ENCODE data around the gene TCF4. TPM values are rescaled to one million over a fixed set of nuclear protein-coding genes. Genes with fewer than 3 reads are reported as not detected.

The TCF4 gene
- total RNA-seq, 1 experiment from 2014 or later = 0.42 TPM

- RAD21 ChIA-PET (ENCODE audit: low non-redundant PET in 1 of 2, low total read pairs in 2 of 2, uncharacterized antibody in 2 of 2, unreplicated experiment in 2 of 2) = no interaction called here
- Histone ChIP-seq H3K4me2 (ENCODE audit: low read length) (no peak overlapping the region), H3K9ac (ENCODE audit: low read length) (no peak overlapping the region), H3K27me3 (ENCODE audit: insufficient read depth, low read length) (no peaks in the 10 kb centered on the region), H3K9me3 (ENCODE audit: control insufficient read depth in 1 of 2, insufficient read depth in 1 of 2, low read depth in 1 of 2, low read length in 2 of 2) (no peaks in the 10 kb centered on the region), H3K4me1 (ENCODE audit: control insufficient read depth in 1 of 2, insufficient read depth in 2 of 2, low read length in 2 of 2) (no peaks in the 10 kb centered on the region), H3K79me2 (ENCODE audit: insufficient read depth, low read length) (no peaks in the 10 kb centered on the region), H4K20me1 (ENCODE audit: insufficient read depth) (no peaks in the 10 kb centered on the region), H3K27ac (ENCODE audit: low read depth, low read length) (no peak overlapping the region), H3K9me2 (ENCODE audit: insufficient read depth) (no peaks in the 10 kb centered on the region), H3K4me3 (replicated peaks in 1 of 2; ENCODE audit: low read depth in 1 of 2, low read length in 2 of 2) (no peak overlapping the region), H2AFZ (ENCODE audit: low read depth, low read length, poor library complexity, severe bottlenecking) (no peak overlapping the region), H3K36me3 (ENCODE audit: control insufficient read depth in 1 of 2, insufficient read depth in 2 of 2, low read length in 2 of 2) (no peaks in the 10 kb centered on the region)
- CTCF ChIA-PET = no interaction called here
- no TSS peak for BruUV-seq (replicated peaks)
- TF ChIP-seq CBX3 (IDR thresholded peaks at IDR 0.05; ENCODE audit: low read depth) (no peak), POLR2A (IDR thresholded peaks at IDR 0.05; ENCODE audit: borderline replicate concordance, extremely low read depth, insufficient read depth, insufficient read length) (no peak)
- POLR2A ChIA-PET = no interaction called here
- intact Hi-C loops (cut with micrococcal nuclease) = no loop called here
- ATAC-seq (no peak), DNase-seq (ENCODE audit: low read depth, low spot score) (no peak)
Measured at GRCh38 chr18:55265130-55265675, 322.8 kb downstream of the TCF4 start.

GRCh38 chr18:55264108-55264507, 323.9 kb downstream of the TCF4 start:
- H2AFZ ChIP-seq (ENCODE audit: low read depth, low read length, poor library complexity, severe bottlenecking) = no peak overlapping the region
- DNase-seq (ENCODE audit: low read depth, low spot score) = no peak

More at GRCh38 chr18:55264108-55264507, 323.9 kb downstream of the TCF4 start:
- no peaks in the 10 kb centered on the region for H3K27me3 ChIP-seq (ENCODE audit: insufficient read depth, low read length)
- no peaks in the 10 kb centered on the region for H3K9me2 ChIP-seq (ENCODE audit: insufficient read depth)
- POLR2A ChIA-PET = no interaction called here
- intact Hi-C loops (cut with micrococcal nuclease) = loop anchor here (5.0 kb wide), 1 partner anchor 48 kb away; no protein-coding TSS in a partner anchor
- no TSS peak for BruUV-seq (replicated peaks)
- no peaks in the 10 kb centered on the region for H4K20me1 ChIP-seq (ENCODE audit: insufficient read depth)
- no peak overlapping the region for H3K4me2 ChIP-seq (ENCODE audit: low read length)
- H3K9ac ChIP-seq (ENCODE audit: low read length) = no peak overlapping the region
- no peak overlapping the region for H3K4me3 ChIP-seq (replicated peaks in 1 of 2; ENCODE audit: low read depth in 1 of 2, low read length in 2 of 2)
- H3K79me2 ChIP-seq (ENCODE audit: insufficient read depth, low read length) = no peaks in the 10 kb centered on the region
- CTCF ChIA-PET = no interaction called here
- TF ChIP-seq SIN3A (IDR thresholded peaks at IDR 0.05; ENCODE audit: low read depth) (no peak), RAD21 (IDR thresholded peaks at IDR 0.05; ENCODE audit: low read depth) (no peak), FOSL1 (IDR thresholded peaks at IDR 0.05; ENCODE audit: low read depth) (no peak), EGR1 (IDR thresholded peaks at IDR 0.05; ENCODE audit: low read depth) (no peak), ZFX (IDR thresholded peaks at IDR 0.05) (no peak), JUND (IDR thresholded peaks at IDR 0.05) (no peak), CTCF (IDR thresholded peaks at IDR 0.05 in 2 of 3, conservative IDR thresholded peaks at IDR 0.05 in 1 of 3; ENCODE audit: borderline replicate concordance in 1 of 3, insufficient read depth in 1 of 3, low read depth in 2 of 3, low read length in 2 of 3) (no peak), SRF (IDR thresholded peaks at IDR 0.05; ENCODE audit: low read depth) (no peak), TCF7L2 (IDR thresholded peaks at IDR 0.05; ENCODE audit: borderline replicate concordance, extremely low read depth, insufficient read depth, insufficient read length) (no peak), ZBTB33 (IDR thresholded peaks at IDR 0.05; ENCODE audit: extremely low read depth, insufficient replicate concordance, low read length) (no peak), ATF3 (IDR thresholded peaks at IDR 0.05) (no peak), ZNF274 (IDR thresholded peaks at IDR 0.05; ENCODE audit: low read depth, low read length) (no peak), POLR2AphosphoS5 (IDR thresholded peaks at IDR 0.05; ENCODE audit: low read depth, low read length) (no peak), POLR2A (IDR thresholded peaks at IDR 0.05; ENCODE audit: borderline replicate concordance, extremely low read depth, insufficient read depth, insufficient read length) (no peak), EZH2 (IDR thresholded peaks at IDR 0.05) (no peak), ELF1 (IDR thresholded peaks at IDR 0.05; ENCODE audit: borderline replicate concordance, low read depth) (no peak), MAX (IDR thresholded peaks at IDR 0.05) (no peak), EZH2phosphoT487 (IDR thresholded peaks at IDR 0.05; ENCODE audit: borderline replicate concordance) (no peak)
- no peak for ATAC-seq
- no peaks in the 10 kb centered on the region for H3K36me3 ChIP-seq (ENCODE audit: control insufficient read depth in 1 of 2, insufficient read depth in 2 of 2, low read length in 2 of 2)
- no peaks in the 10 kb centered on the region for H3K9me3 ChIP-seq (ENCODE audit: control insufficient read depth in 1 of 2, insufficient read depth in 1 of 2, low read depth in 1 of 2, low read length in 2 of 2)
- RAD21 ChIA-PET (ENCODE audit: low non-redundant PET in 1 of 2, low total read pairs in 2 of 2, uncharacterized antibody in 2 of 2, unreplicated experiment in 2 of 2) = no interaction called here
- no peaks in the 10 kb centered on the region for H3K4me1 ChIP-seq (ENCODE audit: control insufficient read depth in 1 of 2, insufficient read depth in 2 of 2, low read length in 2 of 2)
- H3K27ac ChIP-seq (ENCODE audit: low read depth, low read length) = no peak overlapping the region
